DND-41 (cell line): Measurements from ENCODE around the gene ERCC5.

Source experiments
- ATAC-seq: fragments of 200-7000 bp; cut with Tn5 transposase; 3 replicates; pipeline ENCODE4 v1.9.1; 2021; ENCODE audit warnings: low read depth; ENCODE audit not compliant: insufficient read depth
- DNase-seq: peaks from one replicate; pipeline ENCODE4 v3.0.0-alpha.2; 2020
- H2AFZ ChIP-seq: 2 replicates; pipeline ENCODE4 v1.6.0; 2012; ENCODE audit warnings: low read depth, low read length
- H3K27ac ChIP-seq: 2 replicates; pipeline ENCODE4 v1.5.1; 2012; ENCODE audit warnings: low read length, inconsistent platforms
- H3K27me3 ChIP-seq: fragments of 200-600 bp; sonication (generic); 2 replicates; pipeline ENCODE4 v1.6.0; 2012; ENCODE audit warnings: low read length, mild to moderate bottlenecking, inconsistent platforms; ENCODE audit not compliant: insufficient read depth, poor library complexity
- H3K36me3 ChIP-seq: 2 replicates; pipeline ENCODE4 v1.5.1; 2012; ENCODE audit warnings: low read length, inconsistent platforms; ENCODE audit not compliant: insufficient read depth
- H3K4me1 ChIP-seq: 2 replicates; pipeline ENCODE4 v1.5.1; 2012; ENCODE audit warnings: mild to moderate bottlenecking, low read length; ENCODE audit not compliant: insufficient read depth
- H3K4me2 ChIP-seq: 2 replicates; pipeline ENCODE4 v1.6.0; 2012; ENCODE audit warnings: mild to moderate bottlenecking, moderate library complexity, low read length, inconsistent platforms; ENCODE audit not compliant: insufficient read depth
- H3K4me3 ChIP-seq, 2 experiments: fragments of 200-600 bp in 1 of 2; shearing (Covaris generic) in 1 of 2; 2 replicates each; pipeline ENCODE4 v1.5.1; 2012 to 2016; ENCODE audit warnings: inconsistent platforms in 2 of 2, low read length in 2 of 2, mild to moderate bottlenecking in 2 of 2, low read depth in 1 of 2, moderate library complexity in 1 of 2
- H3K79me2 ChIP-seq: 2 replicates; pipeline ENCODE4 v1.6.0; 2012; ENCODE audit warnings: low read length, inconsistent platforms; ENCODE audit not compliant: insufficient read depth
- H3K9ac ChIP-seq: 2 replicates; pipeline ENCODE4 v1.6.0; 2012; ENCODE audit warnings: low read depth, mild to moderate bottlenecking, inconsistent platforms, low read length, moderate library complexity
- H3K9me3 ChIP-seq: 2 replicates; pipeline ENCODE4 v1.5.1; 2012; ENCODE audit warnings: low read length, moderate library complexity, mild to moderate bottlenecking, inconsistent platforms; ENCODE audit not compliant: insufficient read depth, severe bottlenecking
- H4K20me1 ChIP-seq: 2 replicates; pipeline ENCODE4 v1.6.0; 2012; ENCODE audit warnings: low read length; ENCODE audit not compliant: insufficient read depth
- CTCF ChIP-seq: IDR thresholded peaks from 2 replicates; pipeline ENCODE4 v1.5.1; 2012; ENCODE audit warnings: borderline replicate concordance, low read length, moderate library complexity, mild to moderate bottlenecking; ENCODE audit not compliant: poor library complexity, severe bottlenecking; ENCODE audit errors: extremely low read depth
- EZH2 ChIP-seq: IDR thresholded peaks from 3 replicates; pipeline ENCODE4 v1.6.1; 2012; ENCODE audit warnings: borderline replicate concordance, low read depth, mild to moderate bottlenecking, moderate library complexity, low read length, inconsistent platforms; ENCODE audit not compliant: severe bottlenecking

The ERCC5 gene

GRCh38 chr13:102852556-102852955 is 6.7 kb downstream of the ERCC5 start:
- H3K27me3 ChIP-seq, result no peaks in the 10 kb centered on the region
- H3K4me2 ChIP-seq, result no peak overlapping the region
- H3K9ac ChIP-seq, result no peak overlapping the region
- no peak for ATAC-seq
- H2AFZ ChIP-seq, result no peak overlapping the region
- TF ChIP-seq CTCF (no peak), EZH2 (no peak)
- H3K9me3 ChIP-seq, result no peaks in the 10 kb centered on the region
- no peak for DNase-seq
- peaks cover 56% of the 10 kb centered on the region for H3K36me3 ChIP-seq
- H3K4me3 ChIP-seq, result no peak overlapping the region
- H3K27ac ChIP-seq, result no peak overlapping the region
- peaks cover 39% of the 10 kb centered on the region for H3K79me2 ChIP-seq
- peaks cover 23% of the 10 kb centered on the region for H3K4me1 ChIP-seq
- H4K20me1 ChIP-seq, result peaks cover 22% of the 10 kb centered on the region

GRCh38 chr13:102854675-102855074 is 8.8 kb downstream of the ERCC5 start:
- Histone ChIP-seq H2AFZ (no peak overlapping the region), H3K9ac (no peak overlapping the region), H3K79me2 (peaks cover 17% of the 10 kb centered on the region), H3K27me3 (no peaks in the 10 kb centered on the region), H4K20me1 (peaks cover 13% of the 10 kb centered on the region), H3K4me1 (peaks cover 4% of the 10 kb centered on the region; the same call in 1 of the 2 replicates), H3K4me3 (no peak overlapping the region), H3K9me3 (no peaks in the 10 kb centered on the region), H3K4me2 (no peak overlapping the region), H3K27ac (no peak overlapping the region), H3K36me3 (peaks cover 74% of the 10 kb centered on the region)
- peak; percentile 73 for ATAC-seq
- TF ChIP-seq EZH2, result no peak
- no peak for TF ChIP-seq CTCF
- peak; percentile 19 for DNase-seq

- no peaks in the 10 kb centered on the region for H3K9me3 ChIP-seq
- H3K4me3 ChIP-seq, result no peak overlapping the region
- no peak overlapping the region for H2AFZ ChIP-seq
- H3K27me3 ChIP-seq, result no peaks in the 10 kb centered on the region
- TF ChIP-seq EZH2, result no peak
- no peak for TF ChIP-seq CTCF
- no peak overlapping the region for H3K9ac ChIP-seq
- H3K79me2 ChIP-seq, result peaks cover 6% of the 10 kb centered on the region; the same call in 1 of the 2 replicates
- H3K36me3 ChIP-seq, result peaks cover 85% of the 10 kb centered on the region
- peaks cover 7% of the 10 kb centered on the region for H4K20me1 ChIP-seq
- ATAC-seq (no peak), DNase-seq (no peak)
- H3K4me2 ChIP-seq, result no peak overlapping the region
- H3K4me1 ChIP-seq, result peaks cover 4% of the 10 kb centered on the region; the same call in 1 of the 2 replicates
- no peak overlapping the region for H3K27ac ChIP-seq
Observed at GRCh38 chr13:102856557-102856956, 10.7 kb downstream of the ERCC5 start.
